ENCODE data around the gene ASB13.

The ASB13 gene

DNA sequence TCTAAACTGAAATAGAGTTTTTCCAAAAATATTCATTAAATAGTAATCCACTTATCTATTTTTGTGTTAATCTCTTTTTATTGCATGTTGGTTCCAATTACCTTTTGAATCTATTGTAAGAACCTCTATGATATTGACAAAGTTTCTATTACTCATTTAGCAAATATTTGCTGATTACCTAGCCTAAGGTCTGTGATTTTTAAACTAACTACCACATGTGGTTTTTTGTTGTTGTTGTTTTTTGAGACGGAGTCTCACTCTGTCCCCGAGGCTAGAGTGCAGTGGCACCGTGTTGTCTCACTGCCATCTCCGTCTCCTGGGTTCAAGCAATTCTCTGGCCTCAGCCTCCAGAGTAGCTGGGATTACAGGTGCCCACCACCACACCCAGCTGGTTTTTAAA is 2.0 kb upstream of the ASB13 start:
- DNase-seq: no peak

DNA sequence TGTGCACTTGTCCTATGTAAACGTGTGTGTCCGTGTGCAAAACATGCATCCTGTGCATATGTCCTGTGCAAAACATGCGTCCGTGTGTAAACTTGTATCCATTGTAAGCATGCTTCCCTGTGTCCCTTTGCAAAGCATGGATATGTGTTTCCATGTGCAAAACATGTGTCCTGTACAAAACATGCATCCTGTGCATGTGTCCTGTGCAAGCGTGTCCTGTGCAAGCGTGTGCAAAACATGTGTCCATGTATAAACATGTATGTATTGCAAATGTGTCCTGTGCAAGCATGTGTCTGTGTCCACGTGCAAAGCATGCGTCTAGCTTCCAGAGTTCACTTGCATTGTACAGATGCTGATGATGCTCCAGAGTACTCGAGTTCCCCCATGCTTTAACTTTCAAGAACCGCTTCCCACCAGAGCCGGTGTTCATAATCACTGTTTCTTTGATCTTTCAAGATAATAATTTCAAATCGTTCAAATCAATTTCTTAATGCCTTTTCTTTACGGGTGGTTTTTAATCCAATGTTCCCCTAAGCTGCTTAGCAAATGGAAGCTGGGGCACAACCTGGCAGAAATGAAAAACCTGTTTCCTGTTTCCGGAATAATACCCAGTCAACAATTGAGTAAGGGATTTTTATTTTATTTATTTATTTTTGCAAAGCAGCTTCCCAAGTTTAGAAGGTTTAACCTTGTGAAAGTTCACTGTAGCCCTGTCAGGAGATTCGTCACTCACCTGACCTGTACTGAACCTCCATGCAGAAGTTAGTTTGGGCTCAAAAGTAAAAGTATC is 641 bp upstream of the ASB13 start:
- no peak for DNase-seq

DNA sequence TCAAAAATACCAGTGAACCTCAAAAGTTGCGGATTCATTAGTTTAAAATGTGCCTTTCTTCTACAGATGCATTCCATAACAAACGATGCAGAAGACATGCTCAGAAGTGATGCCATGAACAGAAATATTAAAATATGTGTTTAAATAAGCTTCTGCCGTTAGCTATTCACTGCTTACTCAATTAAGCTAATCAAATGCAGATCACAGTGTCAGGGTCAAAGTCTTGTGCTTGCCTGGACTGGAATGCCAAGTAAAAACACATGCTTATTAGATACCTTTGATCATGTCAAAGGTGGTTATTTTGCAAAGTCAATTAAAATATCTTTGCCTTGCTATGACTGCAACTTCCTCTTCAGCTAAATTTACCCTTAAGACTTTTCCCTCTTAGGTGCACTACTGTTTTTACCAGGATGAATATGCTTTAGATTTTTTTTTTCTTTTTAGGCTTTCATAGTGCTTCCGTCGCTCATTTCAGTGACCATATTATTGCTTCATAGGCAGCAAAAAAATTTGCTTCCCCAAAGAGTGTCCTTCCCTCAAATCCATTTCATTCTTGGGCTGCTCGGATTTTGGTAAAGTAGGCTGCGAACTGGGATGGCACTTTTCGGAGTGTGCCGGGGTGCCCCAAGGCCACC is 905 bp downstream of the ASB13 start:
- no peak for DNase-seq

DNA sequence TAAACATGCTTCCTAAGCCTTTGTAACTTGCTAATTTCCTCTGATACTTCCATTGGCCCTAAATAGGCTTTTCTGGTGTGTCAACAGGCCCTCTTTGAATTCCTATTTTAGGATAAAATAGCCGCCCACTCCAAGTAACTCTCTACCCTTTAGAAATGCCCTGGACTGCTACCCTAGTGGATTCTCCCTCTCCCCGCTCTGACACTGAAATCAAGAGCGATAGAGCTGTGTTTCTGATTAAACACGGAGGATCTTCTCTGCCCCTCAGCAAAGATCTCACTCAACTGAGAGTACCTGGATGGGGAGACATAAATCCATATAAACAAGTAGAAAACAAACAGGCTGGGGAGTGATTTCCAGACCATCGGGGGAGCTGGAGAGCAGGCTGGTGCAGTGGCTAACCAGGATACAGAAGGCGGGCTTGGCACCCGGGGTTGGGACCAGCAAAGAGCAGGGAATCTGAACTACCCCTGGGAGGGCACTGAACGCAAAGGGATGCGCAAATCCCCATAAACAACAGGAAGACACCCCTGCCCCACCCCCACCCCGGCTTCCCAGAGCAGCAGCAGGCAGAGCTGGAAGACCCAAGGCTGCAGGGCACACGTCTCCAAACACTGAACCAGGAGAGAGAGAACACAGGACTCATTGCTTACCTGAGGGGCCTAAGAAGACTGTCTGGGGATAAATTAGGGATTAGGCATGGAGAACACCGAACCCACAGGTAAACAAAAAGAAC is 2.5 kb downstream of the ASB13 start:
- DNase-seq: peak in 1 of 2 experiments; percentile 4

DNA sequence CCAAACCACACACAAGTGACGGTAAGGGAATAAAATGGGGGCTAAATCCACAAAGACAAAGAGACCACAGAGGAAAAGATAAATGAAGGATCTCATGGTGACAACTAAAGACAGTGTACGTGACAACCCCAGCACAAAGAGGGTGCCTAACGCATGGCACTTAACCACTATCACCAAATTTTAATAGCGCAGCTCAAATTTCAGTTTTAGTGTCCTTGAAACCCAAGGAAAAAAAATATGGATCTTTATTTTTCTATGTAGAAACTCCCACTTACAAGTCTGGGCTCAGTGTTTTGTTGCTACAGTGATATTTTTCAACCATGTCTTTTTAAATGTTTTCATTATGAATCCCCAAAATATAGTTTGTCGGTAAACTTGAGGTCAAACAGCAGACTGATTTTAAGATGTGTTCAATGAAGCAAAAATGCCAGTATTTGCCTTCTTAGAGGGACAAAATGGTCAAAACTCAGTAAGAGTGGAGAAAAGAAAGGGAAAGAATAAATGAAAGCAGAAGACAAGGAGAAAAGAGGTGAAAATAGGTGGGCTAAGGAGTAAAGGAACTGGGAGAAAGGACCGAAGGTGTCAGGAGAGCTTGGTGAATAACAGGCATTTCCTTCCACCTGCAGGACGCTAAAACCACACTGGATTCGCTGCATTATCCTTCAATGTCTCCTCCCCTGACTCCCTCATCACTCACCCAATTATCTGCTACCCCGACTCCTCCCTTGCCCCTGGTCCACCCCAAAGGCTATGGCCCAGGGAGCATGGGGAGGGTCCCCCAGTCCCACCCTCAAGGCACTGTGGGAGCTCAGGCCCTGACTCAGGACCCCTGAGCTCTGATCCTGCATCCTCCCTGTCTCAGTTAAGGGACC is 3.5 kb downstream of the ASB13 start:
- DNase-seq: no peak

DNA sequence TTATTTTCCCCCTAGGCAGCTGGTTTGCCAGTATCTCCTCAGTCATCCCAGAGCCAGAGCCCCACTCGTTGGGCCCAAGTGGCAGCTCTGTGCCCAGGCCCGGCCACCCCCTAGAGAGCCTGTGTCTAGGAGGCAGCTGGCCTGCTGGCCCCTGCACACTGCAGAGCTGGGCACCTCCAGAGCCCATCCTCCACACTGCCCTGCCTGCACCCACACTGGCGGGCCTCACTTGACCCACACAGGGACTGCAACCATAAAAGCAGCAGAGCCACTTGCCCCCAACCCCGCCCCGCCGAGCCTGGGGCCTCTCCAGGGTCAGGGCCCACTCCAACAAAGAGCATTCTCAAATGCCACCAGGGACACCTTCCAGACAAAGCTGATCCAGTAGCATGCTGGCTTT is 5.4 kb downstream of the ASB13 start:
- no peak for DNase-seq

DNA sequence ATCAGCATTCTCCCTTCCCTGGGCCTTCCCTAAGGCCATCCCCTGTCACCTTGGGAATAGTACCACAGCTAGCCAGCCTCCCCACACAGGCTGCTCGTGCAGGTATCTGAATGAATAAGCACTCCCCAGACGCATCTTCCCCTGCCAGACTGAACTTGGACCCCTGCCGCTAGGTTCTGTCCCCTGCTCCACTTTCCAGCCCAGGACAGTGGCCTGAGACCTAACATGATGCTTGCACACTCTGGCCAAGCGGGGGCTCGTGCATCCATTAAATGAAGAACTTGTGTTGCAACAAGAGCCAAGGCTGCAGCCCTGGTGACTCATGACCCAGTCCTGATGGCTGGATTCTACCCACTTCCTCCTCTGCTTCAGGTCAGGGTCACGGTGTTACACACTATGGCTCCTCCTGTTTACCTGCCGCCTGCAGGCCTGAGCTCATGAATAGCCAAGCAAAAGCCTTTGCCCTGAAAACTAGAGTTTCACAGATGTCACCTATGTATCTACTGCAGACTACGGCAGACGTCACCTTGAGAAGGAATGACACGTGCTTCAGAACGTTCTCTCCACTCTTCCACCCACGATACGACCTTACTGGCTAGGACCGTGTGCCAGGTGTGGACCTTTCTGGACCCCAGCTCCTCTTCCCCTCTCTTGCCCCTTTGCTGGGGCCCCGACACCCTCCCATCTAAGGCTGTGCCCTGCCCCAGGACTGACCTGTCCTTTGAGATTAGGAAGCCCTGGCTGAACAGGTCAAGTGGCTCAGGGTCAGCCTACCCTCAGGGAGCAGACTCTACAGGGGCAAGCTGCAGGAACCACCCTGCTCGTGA is 6.5 kb downstream of the ASB13 start:
- no peak for DNase-seq

DNA sequence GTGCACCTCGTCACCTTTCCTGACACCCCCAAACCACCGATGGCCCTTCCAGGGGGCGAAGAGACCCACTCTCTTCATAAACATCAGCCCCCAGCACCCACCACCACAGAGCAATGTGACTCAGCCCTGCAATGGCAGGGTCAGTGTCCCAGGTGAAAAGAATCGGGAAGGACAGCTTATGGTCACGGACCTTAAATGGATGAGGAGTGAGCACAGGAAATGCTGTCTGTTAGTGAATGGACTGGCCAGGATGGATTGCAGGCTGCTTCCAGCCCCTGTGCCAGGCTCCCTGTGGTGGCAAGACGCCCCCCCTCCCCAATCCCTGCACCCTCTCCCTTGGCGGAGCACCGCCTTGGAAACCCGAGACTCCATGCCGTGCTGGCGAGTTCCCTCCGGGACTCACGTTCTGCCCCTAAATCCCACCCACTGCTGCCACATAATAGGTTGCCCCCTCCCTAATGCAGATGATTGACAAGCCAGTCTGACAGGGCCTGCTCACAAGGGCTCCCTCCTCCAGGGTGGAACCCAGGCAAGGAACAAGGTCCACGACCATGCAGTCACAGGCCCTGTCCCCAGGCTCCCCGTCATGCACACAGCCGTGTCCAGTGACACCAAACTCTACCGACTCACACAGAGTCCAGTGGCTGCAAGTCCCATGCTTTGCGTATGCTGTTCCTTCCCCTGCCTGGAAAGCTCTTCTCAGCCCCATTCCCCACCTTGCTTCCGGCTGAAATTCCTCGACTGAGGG is 7.3 kb downstream of the ASB13 start:
- no peak for DNase-seq

DNA sequence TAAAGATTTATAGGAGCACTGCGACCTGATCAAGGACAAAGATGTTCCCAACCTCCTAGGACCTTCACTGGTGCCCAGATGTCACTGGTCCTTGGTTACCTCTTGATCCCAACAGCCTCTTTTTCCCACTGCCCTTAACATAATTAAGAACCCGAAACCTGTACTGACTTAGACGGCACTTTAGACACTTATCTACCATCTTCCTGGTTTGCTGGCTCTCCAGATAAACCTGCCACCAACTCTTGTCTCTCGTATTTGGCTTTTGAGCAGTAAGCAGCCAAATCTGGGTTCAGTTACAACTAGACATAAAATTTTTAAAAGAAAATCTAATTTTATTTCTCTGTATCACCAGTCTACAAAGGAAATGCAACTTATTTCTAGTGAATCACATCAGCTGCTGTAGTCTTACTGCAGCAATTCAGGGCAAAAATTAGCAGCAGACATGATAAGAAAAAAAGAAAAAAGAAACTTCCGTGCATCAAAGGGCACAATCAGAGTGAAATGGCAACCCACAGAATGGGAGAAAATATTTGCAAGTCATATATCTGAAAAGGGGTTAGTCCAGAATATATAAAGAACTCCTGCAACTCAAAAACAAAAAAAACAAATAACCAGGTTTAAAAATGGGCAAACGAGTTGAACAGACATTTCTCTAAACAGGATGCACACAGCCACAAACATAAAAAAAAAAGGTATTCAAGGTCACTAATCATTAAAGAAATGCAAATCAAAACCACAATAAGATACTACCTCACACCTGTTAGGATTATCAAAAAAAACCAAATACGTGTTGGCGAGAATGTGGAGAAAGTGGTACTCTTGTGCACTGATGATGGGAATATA is 9.4 kb downstream of the ASB13 start:
- no peak for DNase-seq

DNA sequence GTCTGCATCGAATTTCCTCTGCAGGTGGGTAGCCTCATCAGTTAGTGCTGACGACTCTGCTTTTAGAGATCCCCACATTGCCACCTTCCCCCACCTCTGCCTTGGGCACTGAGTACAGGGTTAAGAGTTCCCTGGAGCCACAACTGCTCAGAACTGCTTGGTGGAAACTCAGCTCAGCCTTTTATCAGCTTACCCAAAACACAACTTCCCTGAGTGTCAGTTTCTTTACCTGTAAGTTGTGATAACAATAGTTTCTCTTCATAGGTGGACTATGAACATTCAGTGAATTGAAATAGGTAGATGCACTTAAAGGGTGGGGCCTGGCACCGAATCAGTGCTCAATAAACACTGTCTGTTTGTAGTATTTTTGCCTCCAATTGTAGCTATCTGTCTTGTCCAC is 11.3 kb downstream of the ASB13 start:
- DNase-seq: no peak

DNA sequence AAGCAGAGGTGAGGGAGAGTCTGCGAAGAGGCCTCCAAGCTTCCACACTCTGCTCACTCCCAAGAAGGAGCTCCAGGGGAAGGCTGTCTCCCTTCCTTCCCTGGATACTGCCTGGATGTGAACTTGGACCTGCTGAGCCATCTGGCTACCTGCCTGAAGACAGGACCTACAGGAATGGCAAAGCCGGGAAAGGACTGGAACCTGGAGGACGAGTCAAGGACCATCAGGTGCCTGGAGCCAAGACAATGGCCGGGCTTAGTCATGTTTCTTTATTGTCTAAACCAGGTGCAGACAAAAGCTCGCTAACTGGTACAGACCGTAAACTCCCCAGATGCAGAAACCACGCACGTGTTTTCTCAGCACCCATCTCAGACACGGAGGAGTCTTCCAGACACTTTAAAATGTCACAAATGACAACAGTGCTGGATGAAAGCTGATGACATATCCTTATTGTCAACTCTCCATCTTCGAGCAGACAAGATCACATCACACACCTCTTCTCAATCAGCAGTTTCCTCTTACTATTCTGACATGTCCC is 12.1 kb downstream of the ASB13 start:
- no peak for DNase-seq

DNA sequence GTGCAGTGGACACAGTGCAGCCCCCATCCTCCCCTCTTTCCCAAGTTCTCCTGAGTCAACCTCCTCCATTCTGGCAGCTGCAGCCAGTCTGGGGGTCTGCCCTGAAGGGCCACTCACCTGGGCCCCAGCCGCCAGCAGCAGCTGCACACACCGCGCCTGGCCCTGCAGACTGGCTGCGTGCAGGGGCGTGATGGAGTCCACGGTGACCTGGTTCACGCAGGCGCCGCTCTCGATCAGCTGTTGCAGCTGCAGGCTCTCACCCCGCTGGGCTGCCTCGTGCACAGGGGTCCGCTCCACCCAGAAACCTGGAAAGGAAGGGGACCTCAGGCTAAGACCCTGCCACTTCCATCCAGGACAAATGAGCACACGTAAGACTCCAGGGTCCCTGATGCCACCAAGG is 13.6 kb downstream of the ASB13 start:
- DNase-seq: no peak

DNA sequence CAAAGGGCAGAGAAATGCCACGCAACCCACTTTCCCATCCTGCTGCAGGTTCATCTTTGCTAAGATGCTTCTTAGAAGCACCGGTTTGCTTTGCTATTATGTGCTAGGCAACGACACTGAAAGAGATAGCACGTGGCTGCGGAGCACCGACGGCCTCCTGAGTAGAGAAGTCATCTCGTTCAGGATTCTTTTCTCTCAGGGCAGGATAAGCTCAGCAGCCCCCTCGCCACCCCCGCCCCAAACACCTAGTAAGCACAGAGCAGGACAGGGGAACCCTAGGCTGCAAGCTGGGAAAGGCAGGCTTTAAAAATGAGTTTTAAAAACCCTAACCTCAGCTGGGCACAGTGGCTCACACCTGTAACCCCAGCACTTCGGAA is 15.0 kb downstream of the ASB13 start:
- no peak for DNase-seq

DNA sequence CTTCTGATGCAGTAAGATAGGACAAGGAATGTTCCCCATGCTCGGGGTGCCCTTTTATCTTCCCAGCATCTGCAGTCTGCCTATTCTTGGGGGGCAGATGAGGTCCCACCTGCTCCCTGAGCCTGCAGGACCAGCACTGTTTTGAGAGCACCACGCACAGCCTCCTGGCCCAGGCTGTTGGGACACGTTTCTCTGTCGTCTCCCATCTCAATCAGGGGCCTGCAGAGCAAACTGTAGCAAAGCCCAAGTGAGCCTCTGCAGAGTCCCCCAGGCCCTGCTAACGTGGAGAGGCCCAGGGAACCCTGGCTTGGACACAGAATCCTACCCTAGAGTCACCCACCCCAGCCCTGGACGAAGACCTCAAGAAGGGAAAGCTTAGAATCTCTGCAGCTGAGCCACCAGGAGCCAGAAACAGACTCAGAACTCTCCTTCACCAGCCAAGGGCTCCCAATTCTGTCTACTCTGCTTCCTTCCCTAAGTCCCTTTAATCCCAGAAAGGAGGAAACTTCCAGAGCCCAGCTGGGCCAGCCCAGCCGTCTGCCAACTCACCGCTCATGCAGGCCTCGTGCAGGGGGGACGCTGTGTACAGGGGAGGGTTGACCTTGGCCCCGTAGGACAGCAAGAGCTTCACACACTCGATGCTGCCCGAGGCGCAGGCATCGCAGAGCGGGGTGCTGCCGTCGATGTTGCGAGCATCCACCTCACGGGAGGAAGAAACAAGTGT is 15.6 kb downstream of the ASB13 start:
- DNase-seq: no peak

DNA sequence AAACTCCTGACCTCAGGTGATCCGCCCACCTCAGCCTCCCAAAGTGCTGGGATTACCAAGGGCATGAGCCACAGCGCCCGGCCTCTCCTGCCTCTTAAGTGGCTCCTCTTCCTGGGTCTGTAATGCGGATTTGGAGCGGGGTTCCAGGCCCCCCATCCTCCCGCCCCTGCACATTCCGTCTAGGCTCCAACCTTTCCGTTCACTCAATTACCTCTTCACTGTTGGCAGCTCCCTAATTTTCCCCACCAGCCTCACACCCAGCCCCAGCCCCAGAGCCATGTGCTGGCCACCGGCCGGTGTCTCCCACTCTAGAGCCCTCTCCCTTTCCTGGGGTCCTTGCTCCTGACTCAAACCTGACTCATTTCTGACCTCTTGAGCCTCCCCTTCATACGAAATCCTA is 16.6 kb downstream of the ASB13 start:
- DNase-seq: no peak

DNA sequence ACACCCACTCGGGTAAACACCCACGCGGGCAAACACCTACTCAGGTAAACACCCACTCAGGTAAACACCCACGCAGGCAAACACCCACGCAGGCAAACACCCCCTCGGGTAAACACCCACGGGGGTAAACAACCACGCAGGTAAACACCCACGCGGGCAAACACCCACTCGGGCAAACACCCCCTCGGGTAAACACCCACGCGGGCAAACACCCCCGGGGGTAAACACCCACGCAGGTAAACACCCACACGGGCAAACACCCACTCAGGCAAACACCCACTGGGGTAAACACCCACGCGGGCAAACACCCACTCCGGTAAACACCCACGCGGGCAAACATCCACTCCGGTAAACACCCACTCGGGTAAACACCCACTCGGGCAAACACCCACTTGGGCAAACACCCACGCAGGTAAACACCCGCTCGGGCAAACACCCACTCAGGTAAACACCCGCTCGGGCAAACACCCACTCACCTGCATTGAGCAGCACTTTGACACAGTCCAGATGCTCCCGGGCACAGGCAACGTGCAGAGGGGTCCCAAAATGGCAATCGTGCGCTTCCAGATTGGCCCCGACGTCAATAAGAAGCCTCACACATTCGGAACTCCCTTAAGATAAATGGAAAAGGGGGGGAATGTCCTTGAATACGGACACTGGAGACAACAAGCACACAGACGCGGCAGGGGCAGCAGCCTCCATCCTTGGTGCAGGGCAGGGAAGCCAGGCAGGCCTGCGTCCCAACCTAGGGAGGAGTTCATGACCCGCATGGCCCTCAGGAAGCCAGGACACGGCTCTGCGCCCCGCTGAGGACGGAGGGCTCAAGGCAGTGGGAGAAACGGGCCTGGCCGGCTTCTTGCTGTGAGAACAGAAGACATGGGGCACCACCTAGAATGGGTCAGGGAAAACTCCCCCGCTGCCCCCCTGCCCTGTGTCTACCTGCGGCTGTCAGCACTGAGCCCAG is 17.6 kb downstream of the ASB13 start:
- no peak for DNase-seq

DNA sequence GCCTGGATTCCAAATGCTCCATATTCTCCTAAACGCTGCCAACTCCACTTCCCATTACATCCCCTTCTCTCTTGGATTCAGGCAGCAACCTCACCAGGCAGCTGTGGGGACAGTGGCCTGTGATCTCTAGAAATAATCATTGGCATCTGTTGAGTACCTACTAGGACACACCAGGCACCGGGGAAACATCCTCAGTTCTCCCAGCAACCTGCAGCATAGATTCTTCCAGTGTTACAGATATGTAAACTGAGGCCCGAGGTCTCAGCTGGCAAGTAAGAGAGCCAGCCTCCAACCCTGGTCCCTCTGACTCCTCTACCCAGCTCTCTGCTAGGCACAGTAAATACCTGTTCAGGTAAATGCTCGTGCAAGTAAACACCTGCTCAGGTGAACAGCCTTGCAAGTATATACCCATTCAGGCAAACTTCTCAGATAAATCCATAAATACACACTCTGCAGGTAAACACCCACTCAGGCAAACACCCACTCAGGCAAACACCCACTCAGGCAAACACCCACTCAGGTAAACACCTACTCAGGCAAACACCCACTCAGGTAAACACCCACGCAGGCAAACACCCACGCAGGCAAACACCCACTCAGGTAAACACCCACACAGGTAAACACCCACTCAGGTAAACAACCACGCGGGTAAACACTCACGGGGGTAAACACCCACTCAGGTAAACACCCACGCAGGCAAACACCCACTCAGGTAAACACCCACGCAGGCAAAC is 18.7 kb downstream of the ASB13 start:
- no peak for DNase-seq
